SU-DHL-6 (cell line): ENCODE results near the gene ZNF490.

Experiments used
- H2AFZ ChIP-seq: fragments of 200-600 bp; sonication (generic); 2 replicates; pipeline ENCODE4 v1.6.1; 2014; ENCODE audit warnings: low read depth, mild to moderate bottlenecking, moderate library complexity, mixed read lengths, antibody characterized with exemption, low read length; ENCODE audit not compliant: severe bottlenecking
- H3F3A ChIP-seq: fragments of 200-600 bp; shearing (Covaris generic); 2 replicates; pipeline ENCODE4 v1.6.0; 2016; ENCODE audit warnings: antibody characterized with exemption, mild to moderate bottlenecking; ENCODE audit not compliant: insufficient read depth
- H3K27ac ChIP-seq: fragments of 200-600 bp; sonication (generic); 2 replicates; pipeline ENCODE4 v1.5.1; 2016; ENCODE audit warnings: low read depth, mild to moderate bottlenecking, low read length, moderate library complexity, mixed read lengths
- H3K27me3 ChIP-seq: fragments of 200-600 bp; sonication (generic), shearing (Covaris generic); 2 replicates; pipeline ENCODE4 v1.6.0; 2014; ENCODE audit warnings: mild to moderate bottlenecking, low read length
- H3K36me3 ChIP-seq: fragments of 200-600 bp; sonication (generic); 2 replicates; pipeline ENCODE4 v1.6.1; 2014; ENCODE audit warnings: mild to moderate bottlenecking, low read length, mixed read lengths
- H3K4me2 ChIP-seq: fragments of 300-600, 200-600 bp; shearing (Covaris generic), sonication (generic); 2 replicates; pipeline ENCODE4 v1.6.0; 2014; ENCODE audit warnings: low read length, low read depth, mild to moderate bottlenecking; ENCODE audit not compliant: poor library complexity, severe bottlenecking
- H3K4me3 ChIP-seq: fragments of 200-600 bp; sonication (generic); 2 replicates; pipeline ENCODE4 v1.5.1; 2014; ENCODE audit warnings: antibody characterized with exemption, low read length, mild to moderate bottlenecking, mixed read lengths; ENCODE audit not compliant: insufficient read depth, poor library complexity, severe bottlenecking
- H3K79me2 ChIP-seq: fragments of 200-600 bp; sonication (generic); 2 replicates; pipeline ENCODE4 v1.6.1; 2014; ENCODE audit warnings: mild to moderate bottlenecking, low read length, moderate library complexity; ENCODE audit not compliant: insufficient read depth
- H3K9ac ChIP-seq: fragments of 200-600 bp; sonication (generic); 2 replicates; pipeline ENCODE4 v1.7.0; 2014; ENCODE audit warnings: mild to moderate bottlenecking, low read length
- H3K9me2 ChIP-seq: fragments of 200-600 bp; sonication (generic); replicated peaks from 2 replicates; pipeline ENCODE4 v1.6.1; 2014; ENCODE audit warnings: low read length; ENCODE audit not compliant: insufficient read depth
- H3K9me3 ChIP-seq: fragments of 200-600 bp; sonication (generic); 2 replicates; pipeline ENCODE4 v1.6.1; 2014; ENCODE audit warnings: low read length, mixed read lengths; ENCODE audit not compliant: insufficient read depth
- H4K20me1 ChIP-seq: fragments of 200-600 bp; sonication (generic); 2 replicates; pipeline ENCODE4 v1.6.1; 2014; ENCODE audit warnings: low read depth, mild to moderate bottlenecking, antibody characterized with exemption, low read length, moderate library complexity, mixed read lengths
- EZH2phosphoT487 ChIP-seq: fragments of 200-600 bp; sonication (generic), shearing (Covaris generic); conservative IDR thresholded peaks from 2 replicates; pipeline ENCODE4 v1.6.1; 2018; ENCODE audit warnings: mild to moderate bottlenecking, antibody characterized with exemption, low read length, moderate library complexity, mixed read lengths
- TF ChIP-seq, protein P1 (sequence below): fragments of 200-600 bp; sonication (generic); IDR thresholded peaks from one replicate; pipeline ENCODE4 v1.5.1; 2017; ENCODE audit warnings: antibody characterized with exemption, mild to moderate bottlenecking, low read length, moderate library complexity; ENCODE audit not compliant: insufficient read depth, poor library complexity, severe bottlenecking

Gene ZNF490

DNA sequence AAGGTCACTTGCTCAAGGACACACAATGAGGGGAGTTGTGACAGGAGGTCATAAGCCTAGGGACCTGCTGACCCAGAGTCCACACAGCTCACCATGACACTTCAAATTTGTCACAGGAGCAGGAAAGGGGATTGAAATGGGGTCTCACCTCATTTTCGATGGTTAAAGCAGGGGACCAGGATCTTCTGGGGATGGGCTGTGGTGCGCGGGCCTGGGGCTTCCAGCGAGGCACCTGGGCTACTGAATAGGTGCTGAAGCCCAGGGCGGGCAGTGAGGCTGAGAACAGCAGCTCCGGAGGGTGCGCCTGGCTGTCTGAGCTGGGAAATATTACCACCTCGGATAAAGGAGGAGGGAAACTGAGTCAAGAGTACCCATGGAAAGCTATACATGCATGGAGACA lies 44.9 kb upstream of the ZNF490 start:
- Histone ChIP-seq H3F3A (no peaks in the 10 kb centered on the region), H3K36me3 (0 out of 2 replicates have a peak, but pooled peaks cover 10% of the 10 kb centered on the region)

DNA sequence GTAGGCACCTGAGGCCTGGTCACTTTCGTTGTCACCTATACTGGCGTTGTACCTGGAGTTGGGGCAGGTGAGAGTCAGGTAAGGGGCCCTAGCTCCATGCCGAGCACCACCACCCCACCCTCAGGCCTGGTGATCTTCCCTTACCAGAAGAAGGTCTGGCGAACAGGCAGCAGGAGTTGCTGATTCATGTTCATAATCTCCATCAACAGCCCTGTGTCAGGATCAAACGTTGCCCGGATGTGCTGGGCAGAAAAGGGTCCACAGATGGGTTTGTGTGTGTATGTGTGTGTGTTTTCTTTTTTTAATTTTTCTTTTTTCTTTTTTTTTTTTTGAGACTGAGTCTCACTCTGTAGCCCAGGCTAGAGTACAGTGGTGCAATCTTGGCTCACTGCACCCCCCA lies 41.6 kb upstream of the ZNF490 start:
- H3K36me3 ChIP-seq, result 0 out of 2 replicates have a peak, but pooled peaks cover under 1% of the 10 kb centered on the region

More for the DNA sequence above, 44.9 kb upstream of the ZNF490 start:
- H3K9me2 ChIP-seq, result no peaks in the 10 kb centered on the region
- H2AFZ ChIP-seq, result no peak overlapping the region
- no peaks in the 10 kb centered on the region for H3K9me3 ChIP-seq
- H3K4me3 ChIP-seq, result no peak overlapping the region
- no peak overlapping the region for H3K4me2 ChIP-seq
- no peak overlapping the region for H3K27ac ChIP-seq
- no peaks in the 10 kb centered on the region for H4K20me1 ChIP-seq
- H3K79me2 ChIP-seq, result no peaks in the 10 kb centered on the region
- H3K9ac ChIP-seq, result no peak overlapping the region
- no peaks in the 10 kb centered on the region for H3K27me3 ChIP-seq
- no peak for TF ChIP-seq EZH2phosphoT487
- TF ChIP-seq, protein P1, sequence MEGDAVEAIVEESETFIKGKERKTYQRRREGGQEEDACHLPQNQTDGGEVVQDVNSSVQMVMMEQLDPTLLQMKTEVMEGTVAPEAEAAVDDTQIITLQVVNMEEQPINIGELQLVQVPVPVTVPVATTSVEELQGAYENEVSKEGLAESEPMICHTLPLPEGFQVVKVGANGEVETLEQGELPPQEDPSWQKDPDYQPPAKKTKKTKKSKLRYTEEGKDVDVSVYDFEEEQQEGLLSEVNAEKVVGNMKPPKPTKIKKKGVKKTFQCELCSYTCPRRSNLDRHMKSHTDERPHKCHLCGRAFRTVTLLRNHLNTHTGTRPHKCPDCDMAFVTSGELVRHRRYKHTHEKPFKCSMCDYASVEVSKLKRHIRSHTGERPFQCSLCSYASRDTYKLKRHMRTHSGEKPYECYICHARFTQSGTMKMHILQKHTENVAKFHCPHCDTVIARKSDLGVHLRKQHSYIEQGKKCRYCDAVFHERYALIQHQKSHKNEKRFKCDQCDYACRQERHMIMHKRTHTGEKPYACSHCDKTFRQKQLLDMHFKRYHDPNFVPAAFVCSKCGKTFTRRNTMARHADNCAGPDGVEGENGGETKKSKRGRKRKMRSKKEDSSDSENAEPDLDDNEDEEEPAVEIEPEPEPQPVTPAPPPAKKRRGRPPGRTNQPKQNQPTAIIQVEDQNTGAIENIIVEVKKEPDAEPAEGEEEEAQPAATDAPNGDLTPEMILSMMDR, result no peak

DNA sequence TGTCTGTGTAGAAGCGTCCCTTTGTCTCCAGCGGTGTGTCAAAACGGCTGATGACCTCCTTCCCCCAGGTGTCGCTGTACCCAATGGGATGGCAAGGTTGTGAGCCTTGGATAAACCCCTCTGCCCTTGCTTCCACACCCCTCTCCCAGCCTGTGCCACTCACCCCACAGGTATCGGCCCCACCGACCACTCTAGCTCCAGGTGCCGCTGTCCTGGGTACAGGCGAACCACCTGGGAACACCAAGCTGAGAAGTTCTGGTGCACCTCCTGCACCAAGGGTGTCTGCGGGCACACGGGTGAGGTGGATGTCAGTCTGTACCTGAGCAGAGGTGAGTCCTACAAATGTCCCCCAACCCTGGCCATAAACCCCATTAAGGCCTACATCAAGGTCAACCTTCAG lies 39.3 kb upstream of the ZNF490 start:
- no peaks in the 10 kb centered on the region for H3K79me2 ChIP-seq
- no peaks in the 10 kb centered on the region for H3K9me3 ChIP-seq
- H4K20me1 ChIP-seq, result no peaks in the 10 kb centered on the region
- no peak overlapping the region for H3K9ac ChIP-seq
- H3K4me3 ChIP-seq, result no peak overlapping the region
- no peak for TF ChIP-seq EZH2phosphoT487
- TF ChIP-seq, protein P1, result no peak
- no peaks in the 10 kb centered on the region for H3K36me3 ChIP-seq
- H2AFZ ChIP-seq, result no peak overlapping the region
- H3K27ac ChIP-seq, result no peak overlapping the region
- no peak overlapping the region for H3K4me2 ChIP-seq
- H3K27me3 ChIP-seq, result no peaks in the 10 kb centered on the region
- H3K9me2 ChIP-seq, result no peaks in the 10 kb centered on the region
- H3F3A ChIP-seq, result no peaks in the 10 kb centered on the region

More for the DNA sequence above, 41.6 kb upstream of the ZNF490 start:
- no peak overlapping the region for H3K9ac ChIP-seq
- no peaks in the 10 kb centered on the region for H3F3A ChIP-seq
- H3K9me2 ChIP-seq, result no peaks in the 10 kb centered on the region
- no peak overlapping the region for H2AFZ ChIP-seq
- H4K20me1 ChIP-seq, result no peaks in the 10 kb centered on the region
- no peak for TF ChIP-seq EZH2phosphoT487
- TF ChIP-seq, protein P1, result no peak
- H3K4me2 ChIP-seq, result no peak overlapping the region
- H3K27ac ChIP-seq, result no peak overlapping the region
- no peaks in the 10 kb centered on the region for H3K79me2 ChIP-seq
- H3K9me3 ChIP-seq, result no peaks in the 10 kb centered on the region
- H3K27me3 ChIP-seq, result no peaks in the 10 kb centered on the region
- H3K4me3 ChIP-seq, result no peak overlapping the region

GRCh38 chr19:12648088-12648487 lies 37.5 kb upstream of the ZNF490 start:
- Histone ChIP-seq H4K20me1 (no peaks in the 10 kb centered on the region), H3K9ac (no peak overlapping the region), H3K9me2 (no peaks in the 10 kb centered on the region), H3K4me2 (no peak overlapping the region), H3K36me3 (no peaks in the 10 kb centered on the region), H3F3A (no peaks in the 10 kb centered on the region), H3K9me3 (no peaks in the 10 kb centered on the region), H2AFZ (no peak overlapping the region), H3K27ac (no peak overlapping the region), H3K27me3 (no peaks in the 10 kb centered on the region), H3K4me3 (no peak overlapping the region), H3K79me2 (no peaks in the 10 kb centered on the region)
- TF ChIP-seq, protein P1, result no peak
- no peak for TF ChIP-seq EZH2phosphoT487
